ENCODE results near the gene HDDC3.
A peak's percentile ranks its signal among the peaks of the same experiment; 100 is the strongest.

HDDC3 gene

DNA sequence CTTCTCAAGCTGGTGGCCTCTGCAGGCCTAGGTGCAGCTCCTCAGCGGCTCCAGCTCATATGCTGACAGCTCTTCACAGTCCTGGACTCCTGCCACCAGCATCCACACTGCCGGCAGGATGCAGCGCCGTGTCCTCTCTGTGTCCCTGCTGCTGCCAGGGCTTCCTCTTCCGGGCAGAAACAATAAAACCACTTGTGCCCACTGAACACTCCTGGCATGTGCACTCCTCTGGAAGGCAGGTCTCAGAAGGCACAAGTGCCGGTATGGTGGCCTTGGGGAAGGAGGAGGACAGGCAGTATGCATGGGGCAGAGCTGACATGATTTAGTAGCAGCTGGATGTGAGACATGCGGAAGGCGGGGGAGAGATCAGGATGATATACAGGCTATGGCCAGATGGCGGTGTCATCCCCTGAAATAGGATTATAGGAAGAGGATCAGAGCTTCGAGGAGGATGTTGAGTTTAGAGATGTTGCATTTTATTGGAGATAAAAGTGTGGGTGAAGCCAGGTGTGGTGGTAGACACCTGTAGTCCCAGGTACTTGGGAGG, 36.7 kb downstream of the HDDC3 start:
- H3K27me3 ChIP-seq = no peaks in the 10 kb centered on the region
- TF ChIP-seq, protein P1, sequence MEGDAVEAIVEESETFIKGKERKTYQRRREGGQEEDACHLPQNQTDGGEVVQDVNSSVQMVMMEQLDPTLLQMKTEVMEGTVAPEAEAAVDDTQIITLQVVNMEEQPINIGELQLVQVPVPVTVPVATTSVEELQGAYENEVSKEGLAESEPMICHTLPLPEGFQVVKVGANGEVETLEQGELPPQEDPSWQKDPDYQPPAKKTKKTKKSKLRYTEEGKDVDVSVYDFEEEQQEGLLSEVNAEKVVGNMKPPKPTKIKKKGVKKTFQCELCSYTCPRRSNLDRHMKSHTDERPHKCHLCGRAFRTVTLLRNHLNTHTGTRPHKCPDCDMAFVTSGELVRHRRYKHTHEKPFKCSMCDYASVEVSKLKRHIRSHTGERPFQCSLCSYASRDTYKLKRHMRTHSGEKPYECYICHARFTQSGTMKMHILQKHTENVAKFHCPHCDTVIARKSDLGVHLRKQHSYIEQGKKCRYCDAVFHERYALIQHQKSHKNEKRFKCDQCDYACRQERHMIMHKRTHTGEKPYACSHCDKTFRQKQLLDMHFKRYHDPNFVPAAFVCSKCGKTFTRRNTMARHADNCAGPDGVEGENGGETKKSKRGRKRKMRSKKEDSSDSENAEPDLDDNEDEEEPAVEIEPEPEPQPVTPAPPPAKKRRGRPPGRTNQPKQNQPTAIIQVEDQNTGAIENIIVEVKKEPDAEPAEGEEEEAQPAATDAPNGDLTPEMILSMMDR (IDR thresholded peaks at IDR 0.05) = no peak
- peaks cover 72% of the 10 kb centered on the region for H3K36me3 ChIP-seq
- H3K4me1 ChIP-seq (ENCODE audit: control insufficient read depth in 1 of 2, insufficient read depth in 1 of 2, low read depth in 1 of 2, low read length in 1 of 2) = no peaks in the 10 kb centered on the region
- peak overlapping the region; percentile 47 for H3K27ac ChIP-seq
- no peaks in the 10 kb centered on the region for H3K9me3 ChIP-seq
- no peak overlapping the region for H3K4me3 ChIP-seq (ENCODE audit: low read depth in 1 of 2, low read length in 1 of 2)

DNA sequence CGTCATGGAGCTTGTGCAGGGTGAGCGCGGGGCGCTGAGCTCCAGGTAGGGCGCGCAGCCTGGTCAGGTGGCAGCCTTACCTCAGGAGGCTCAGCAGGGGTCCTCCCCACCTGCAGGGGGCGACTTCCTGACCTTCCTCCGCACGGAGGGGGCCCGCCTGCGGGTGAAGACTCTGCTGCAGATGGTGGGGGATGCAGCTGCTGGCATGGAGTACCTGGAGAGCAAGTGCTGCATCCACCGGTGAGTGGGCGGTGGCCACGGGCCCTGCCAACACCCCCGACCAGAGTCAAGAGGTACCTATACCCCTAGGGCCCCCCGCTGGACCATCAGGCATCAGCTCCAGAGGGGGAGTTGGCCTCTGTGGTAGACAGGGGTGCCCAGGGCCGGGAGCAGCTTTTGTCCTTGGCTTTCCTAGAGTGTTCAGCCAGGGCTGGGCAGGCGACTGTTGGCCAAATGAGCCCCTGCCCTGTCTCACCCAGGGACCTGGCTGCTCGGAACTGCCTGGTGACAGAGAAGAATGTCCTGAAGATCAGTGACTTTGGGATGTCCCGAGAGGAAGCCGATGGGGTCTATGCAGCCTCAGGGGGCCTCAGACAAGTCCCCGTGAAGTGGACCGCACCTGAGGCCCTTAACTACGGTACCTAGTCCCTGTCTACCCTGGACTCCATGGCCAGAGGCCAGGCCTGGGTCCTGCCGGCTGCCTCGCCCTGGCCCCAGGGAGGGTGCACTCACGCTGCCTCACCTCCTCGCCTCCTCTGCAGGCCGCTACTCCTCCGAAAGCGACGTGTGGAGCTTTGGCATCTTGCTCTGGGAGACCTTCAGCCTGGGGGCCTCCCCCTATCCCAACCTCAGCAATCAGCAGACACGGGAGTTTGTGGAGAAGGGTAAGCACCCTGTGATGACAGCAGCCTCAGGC, 38.9 kb downstream of the HDDC3 start:
- peak overlapping the region; percentile 27 for H3K27ac ChIP-seq
- H3K27me3 ChIP-seq = no peaks in the 10 kb centered on the region
- H3K4me3 ChIP-seq (ENCODE audit: low read depth in 1 of 2, low read length in 1 of 2) = no peak overlapping the region
- no peaks in the 10 kb centered on the region for H3K4me1 ChIP-seq (ENCODE audit: control insufficient read depth in 1 of 2, insufficient read depth in 1 of 2, low read depth in 1 of 2, low read length in 1 of 2)
- TF ChIP-seq, protein P1 (IDR thresholded peaks at IDR 0.05) = no peak
- no peaks in the 10 kb centered on the region for H3K9me3 ChIP-seq
- peaks cover 94% of the 10 kb centered on the region for H3K36me3 ChIP-seq

DNA sequence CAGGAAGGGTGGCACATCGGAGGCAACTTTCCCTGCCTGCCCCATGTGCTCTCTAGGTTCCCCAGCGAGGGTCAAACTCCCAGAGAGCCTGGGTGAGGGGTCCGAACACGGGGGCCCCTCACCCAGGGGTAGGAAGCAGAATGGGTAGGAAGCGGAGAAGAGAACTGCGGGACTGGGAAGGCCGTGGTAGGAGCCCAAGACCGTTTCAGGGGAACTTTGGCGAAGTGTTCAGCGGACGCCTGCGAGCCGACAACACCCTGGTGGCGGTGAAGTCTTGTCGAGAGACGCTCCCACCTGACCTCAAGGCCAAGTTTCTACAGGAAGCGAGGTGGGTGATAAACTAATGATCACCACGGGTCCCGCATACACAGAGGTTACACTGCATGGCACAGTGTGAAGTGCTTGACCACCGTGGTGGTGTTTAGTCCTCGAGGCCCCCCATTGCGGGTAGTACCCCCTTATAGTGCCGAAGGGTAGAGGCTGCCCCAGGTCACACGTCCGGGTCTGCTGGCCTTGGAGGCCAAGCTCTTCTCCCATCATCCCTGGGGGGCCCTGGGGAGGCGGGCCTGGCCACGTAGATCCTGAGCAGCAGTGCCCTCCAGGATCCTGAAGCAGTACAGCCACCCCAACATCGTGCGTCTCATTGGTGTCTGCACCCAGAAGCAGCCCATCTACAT, 39.7 kb downstream of the HDDC3 start:
- H3K9me3 ChIP-seq = no peaks in the 10 kb centered on the region
- H3K27me3 ChIP-seq = no peaks in the 10 kb centered on the region
- H3K4me1 ChIP-seq (ENCODE audit: control insufficient read depth in 1 of 2, insufficient read depth in 1 of 2, low read depth in 1 of 2, low read length in 1 of 2) = peaks cover 2 to 3% of the 10 kb centered on the region in 2 experiments
- H3K36me3 ChIP-seq = peaks cover 97% of the 10 kb centered on the region
- TF ChIP-seq, protein P1 (IDR thresholded peaks at IDR 0.05) = no peak
- H3K27ac ChIP-seq = peak overlapping the region; percentile 27
- H3K4me3 ChIP-seq (ENCODE audit: low read depth in 1 of 2, low read length in 1 of 2) = no peak overlapping the region

DNA sequence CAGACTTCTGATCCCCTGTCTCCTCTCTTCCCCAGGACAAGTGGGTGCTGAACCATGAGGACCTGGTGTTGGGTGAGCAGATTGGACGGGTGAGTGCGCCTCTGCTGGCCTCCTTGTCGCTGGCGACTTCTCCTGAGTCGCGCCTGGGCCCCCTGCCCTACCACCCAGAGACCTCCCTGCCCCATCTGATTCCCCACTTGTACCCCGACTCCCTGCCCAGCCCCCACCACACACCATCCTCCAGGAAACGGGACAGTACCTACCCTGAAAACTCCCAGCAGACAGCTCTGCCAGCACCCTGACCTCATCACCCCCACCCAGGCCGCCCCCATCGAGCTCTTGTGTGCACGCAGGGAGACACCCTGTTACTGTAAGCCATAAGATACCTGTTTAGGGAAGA, 40.3 kb downstream of the HDDC3 start:
- TF ChIP-seq, protein P1 (IDR thresholded peaks at IDR 0.05) = no peak
- H3K4me1 ChIP-seq (ENCODE audit: control insufficient read depth in 1 of 2, insufficient read depth in 1 of 2, low read depth in 1 of 2, low read length in 1 of 2) = peaks cover 7 to 10% of the 10 kb centered on the region in 2 experiments
- H3K27me3 ChIP-seq = no peaks in the 10 kb centered on the region
- no peak overlapping the region for H3K4me3 ChIP-seq (ENCODE audit: low read depth in 1 of 2, low read length in 1 of 2)
- peaks cover 100% of the 10 kb centered on the region for H3K36me3 ChIP-seq
- no peak overlapping the region for H3K27ac ChIP-seq
- H3K9me3 ChIP-seq = no peaks in the 10 kb centered on the region

DNA sequence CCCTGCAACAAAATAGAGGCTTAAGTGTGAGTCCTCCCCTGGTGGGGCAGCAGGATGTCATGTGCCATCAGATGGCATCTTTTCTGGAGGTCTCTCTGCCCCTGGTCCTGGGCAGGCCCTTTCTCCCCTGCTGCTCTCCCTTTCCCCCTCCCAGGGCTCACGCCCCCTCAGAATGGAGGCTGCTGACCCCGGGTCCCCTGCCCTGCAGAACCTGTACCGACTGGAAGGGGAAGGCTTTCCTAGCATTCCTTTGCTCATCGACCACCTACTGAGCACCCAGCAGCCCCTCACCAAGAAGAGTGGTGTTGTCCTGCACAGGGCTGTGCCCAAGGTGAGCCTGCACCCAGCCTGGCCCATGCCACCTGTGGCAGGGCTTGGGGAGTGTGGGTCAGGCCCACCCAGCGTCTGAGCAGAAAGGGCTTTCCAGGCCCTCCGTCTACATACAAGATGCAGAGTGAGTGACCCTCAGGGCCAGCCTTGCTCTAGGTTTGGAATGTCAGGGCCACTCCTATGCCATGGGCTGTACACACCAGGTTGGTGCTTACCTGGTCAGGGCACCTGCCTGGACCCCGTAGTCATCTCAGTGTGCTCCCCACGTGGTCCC, 40.9 kb downstream of the HDDC3 start:
- H3K27ac ChIP-seq = no peak overlapping the region
- TF ChIP-seq, protein P1 (IDR thresholded peaks at IDR 0.05) = no peak
- no peak overlapping the region for H3K4me3 ChIP-seq (ENCODE audit: low read depth in 1 of 2, low read length in 1 of 2)
- peaks cover 100% of the 10 kb centered on the region for H3K36me3 ChIP-seq
- peaks cover 13 to 15% of the 10 kb centered on the region in 2 experiments for H3K4me1 ChIP-seq (ENCODE audit: control insufficient read depth in 1 of 2, insufficient read depth in 1 of 2, low read depth in 1 of 2, low read length in 1 of 2)
- no peaks in the 10 kb centered on the region for H3K27me3 ChIP-seq
- H3K9me3 ChIP-seq = no peaks in the 10 kb centered on the region
